GM18909 (cell line): ENCODE results near the gene DIP2A.

Experiments
- ATAC-seq: cut with Tn5 transposase; IDR thresholded peaks from one replicate; pipeline ENCODE4 v1.9.1; 2021; ENCODE audit warnings: mild to moderate bottlenecking; ENCODE audit not compliant: unreplicated experiment, poor library complexity

DIP2A gene

DNA sequence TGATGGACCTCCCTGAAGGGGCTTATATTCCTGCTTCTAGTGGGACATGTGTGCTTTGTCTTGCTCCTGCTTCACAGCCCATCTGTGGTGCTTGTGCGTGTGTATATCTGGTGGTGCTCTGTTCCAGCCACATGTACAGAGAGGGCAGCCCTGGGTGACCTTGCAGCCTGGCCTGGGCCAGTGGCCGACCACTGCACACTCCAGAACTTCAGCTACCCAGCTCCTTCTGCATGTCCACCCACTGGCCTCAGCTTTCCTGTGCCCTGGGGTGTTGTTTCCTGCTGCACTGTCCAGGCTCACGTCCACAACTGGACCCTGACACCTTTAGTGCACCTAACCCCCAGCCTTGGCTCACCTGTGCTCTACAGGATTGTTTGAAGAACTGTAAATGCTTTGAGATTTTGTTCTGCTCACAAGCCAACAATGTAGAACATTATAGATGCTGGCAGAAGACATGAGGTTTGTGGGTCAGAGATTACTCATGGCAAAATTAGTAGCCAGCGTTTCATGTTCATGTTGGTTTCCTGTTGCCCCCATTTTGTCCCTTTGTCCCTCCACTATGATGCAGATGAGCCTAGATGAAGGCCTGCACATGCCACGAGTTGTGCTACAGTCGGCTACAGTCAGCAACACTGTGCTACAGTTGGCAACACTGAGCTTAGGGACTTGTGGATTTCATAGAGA lies 151.5 kb downstream of the DIP2A start:
- no peak for ATAC-seq

DNA sequence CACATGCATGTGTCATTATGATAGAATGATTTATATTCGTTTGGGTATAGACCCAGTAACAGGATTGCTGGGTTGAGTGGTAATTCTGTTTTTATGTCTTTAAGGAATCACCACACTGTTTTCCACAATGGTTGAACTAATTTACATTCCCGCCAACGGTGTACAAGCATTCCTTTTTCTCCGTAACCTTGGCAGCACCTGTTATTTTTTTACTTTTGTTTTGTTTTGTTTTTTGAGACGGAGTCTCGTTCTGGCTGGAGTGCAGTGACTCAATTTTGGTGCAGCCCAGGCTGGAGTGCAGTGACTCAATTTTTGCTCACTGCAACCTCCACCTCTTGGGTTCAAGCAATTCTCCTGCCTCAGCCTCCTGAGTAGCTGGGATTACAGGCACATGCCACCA lies 154.7 kb downstream of the DIP2A start:
- ATAC-seq = no peak

DNA sequence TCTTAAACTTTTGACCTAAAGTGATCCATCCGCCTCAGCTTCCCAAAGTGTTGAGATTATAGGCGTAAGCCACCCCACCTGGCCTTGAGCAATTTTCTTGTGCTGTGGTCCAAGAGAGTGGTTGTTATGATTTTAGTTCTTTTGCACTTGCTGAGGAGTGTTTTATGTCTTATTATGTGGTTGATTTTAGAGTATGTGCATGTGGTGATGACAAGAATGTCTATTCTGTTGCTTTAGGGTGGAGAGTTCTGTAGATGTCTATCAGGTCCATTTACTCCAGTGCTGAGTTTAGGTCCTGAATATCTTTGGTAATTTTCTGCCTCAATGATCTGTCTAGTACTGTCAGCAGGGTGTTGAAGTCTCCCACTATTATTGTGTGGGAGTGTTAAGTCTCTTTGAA lies 157.4 kb downstream of the DIP2A start:
- no peak for ATAC-seq

DNA sequence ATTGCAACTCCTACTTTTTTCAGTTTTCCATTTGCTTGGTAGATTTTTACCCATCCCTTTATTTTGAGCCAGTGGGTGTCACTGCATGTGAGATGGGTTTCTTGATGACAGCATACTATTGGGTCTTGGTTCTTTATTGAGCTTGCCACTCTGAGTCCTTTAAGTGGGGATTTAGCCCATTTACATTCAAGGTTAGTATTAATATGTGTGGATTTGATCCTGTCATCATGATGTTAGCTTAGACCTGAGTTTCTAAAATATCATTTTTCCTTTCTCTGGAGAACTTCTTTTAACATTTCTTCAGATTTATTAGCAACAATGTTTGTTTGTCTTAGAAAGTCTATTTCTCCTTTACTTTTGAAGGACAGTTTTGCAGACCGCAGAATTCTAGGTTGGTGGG lies 158.0 kb downstream of the DIP2A start:
- ATAC-seq = no peak

DNA sequence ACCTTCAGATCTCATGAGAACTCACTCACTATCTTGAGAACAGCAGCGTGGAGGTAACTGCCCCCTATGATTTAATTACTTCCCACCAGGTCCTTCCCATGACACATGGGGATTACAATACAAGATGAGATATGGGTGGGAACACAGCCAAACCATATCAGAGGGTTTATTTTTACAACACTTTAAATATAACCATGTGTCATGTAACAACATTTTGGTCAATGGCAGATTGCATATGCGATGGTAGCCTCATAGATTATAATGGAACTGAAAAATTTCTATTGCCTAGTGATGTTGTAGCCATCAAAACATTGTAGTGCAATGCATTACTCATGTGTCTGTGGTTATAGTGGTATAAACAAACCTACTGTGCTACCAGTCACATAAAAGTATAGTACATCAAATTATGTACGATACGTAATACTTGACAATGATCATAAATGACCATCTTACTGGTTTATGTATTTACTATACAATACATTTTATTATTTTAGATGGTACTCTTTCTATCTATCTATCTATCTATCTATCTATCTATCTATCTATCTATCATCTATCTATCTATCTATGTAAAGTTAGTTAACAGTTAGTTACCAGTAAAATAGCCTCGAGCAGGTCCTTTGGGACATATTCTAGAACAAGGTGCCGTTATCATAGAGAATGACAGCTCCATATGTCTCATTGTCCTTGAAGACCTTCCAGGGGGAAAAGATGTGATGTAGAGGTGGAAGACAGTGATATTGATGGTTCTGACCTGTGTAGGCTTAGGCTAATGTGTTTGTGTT lies 158.8 kb downstream of the DIP2A start:
- no peak for ATAC-seq

DNA sequence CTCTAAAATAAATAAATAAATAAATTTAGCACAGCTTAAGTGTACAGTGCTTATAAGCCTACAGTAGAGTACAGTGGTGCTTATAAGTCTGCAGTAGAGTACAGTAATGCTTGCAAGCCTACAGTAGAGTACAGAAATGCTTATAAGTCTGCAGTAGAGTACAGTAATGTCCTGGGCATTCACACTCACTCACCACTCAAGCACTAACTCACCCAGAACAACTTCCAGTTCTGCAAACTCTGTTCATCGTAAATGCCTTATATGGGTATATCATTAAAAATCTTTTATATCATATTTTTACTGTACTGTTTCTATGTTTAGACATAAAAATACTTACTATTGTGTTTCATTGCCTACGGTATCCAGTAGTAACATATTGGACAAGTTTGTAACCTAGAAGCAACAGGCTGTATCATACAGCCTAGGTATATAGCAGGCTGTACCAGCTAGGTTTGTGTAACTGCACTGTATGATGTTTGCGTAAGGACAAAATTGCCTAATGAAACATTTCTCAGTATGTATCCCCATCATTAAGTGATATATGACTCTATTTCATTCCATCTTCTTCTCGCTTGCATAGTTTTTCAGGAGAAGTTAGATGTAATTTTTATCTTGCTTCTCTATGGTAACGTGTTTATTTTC lies 160.2 kb downstream of the DIP2A start:
- ATAC-seq = no peak
